HG02970 (cell line): ENCODE data around the gene U2AF1L4.
A peak's percentile ranks its signal among the peaks of the same experiment; 100 is the strongest.
"Not testable (repeated sequence)": the region's sequence is repeated elsewhere in the genome, so short reads cannot be mapped to it uniquely, and the experiment has no call there.

Experiments used
- ATAC-seq: cut with Tn5 transposase; IDR thresholded peaks from one replicate; pipeline ENCODE4 v1.9.1; 2021; ENCODE audit warnings: mild to moderate bottlenecking, moderate library complexity, moderate number of reproducible peaks; ENCODE audit not compliant: unreplicated experiment, low FRiP score

U2AF1L4 gene

DNA sequence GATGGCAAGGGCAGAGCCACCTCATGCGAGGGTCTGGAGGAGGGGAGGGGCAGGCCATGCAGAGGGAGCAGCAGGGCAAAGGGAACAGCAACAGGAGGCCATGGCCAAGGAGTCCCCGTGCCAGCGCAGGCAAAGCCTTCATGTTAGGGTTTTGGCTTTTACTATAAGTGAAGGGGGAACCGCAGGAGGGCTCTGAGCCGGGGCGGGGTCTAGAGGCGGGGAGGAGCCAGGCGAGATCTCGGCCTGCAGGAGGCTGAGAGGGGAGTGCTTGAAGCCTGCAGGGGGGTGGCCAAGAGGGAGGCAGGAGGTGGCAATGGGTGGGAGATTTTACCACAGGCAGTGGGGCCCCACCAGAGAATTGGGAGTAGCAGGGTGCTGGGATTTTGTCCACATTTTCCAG is 36.4 kb upstream of the U2AF1L4 start:
- ATAC-seq, result no peak

DNA sequence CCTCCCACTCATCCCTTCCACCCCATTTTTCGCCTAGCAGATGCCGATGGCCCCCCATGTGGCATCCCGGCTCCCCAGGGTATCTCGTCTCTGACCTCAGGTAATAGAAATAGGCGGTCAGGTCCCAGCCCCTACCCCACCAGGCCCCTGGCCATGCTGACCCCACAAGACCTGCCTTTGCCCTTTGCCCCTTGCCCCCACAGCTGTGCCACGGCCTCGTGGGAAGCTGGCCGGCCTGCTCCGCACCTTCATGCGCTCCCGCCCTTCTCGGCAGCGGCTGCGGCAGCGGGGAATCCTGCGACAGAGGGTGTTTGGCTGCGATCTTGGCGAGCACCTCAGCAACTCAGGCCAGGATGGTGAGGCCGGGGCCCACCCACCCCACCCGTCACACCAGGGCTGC is 35.5 kb upstream of the U2AF1L4 start:
- ATAC-seq, result no peak

DNA sequence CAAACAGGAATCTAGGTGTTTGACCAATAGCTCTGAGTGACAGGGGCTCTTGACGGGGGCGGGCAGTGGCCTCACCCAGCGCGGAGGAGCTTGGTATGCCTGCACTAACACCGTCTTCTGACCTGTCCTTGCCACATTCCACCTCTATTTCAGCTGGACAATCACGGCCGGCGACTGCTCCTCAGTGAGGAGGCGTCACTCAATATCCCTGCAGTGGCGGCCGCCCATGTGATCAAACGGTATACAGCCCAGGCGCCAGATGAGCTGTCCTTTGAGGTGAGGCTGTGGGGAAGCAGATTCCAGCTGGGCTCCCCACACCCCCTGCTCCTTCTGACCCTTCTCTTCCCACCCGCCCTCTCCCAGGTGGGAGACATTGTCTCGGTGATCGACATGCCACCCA is 34.8 kb upstream of the U2AF1L4 start:
- ATAC-seq, result no peak

DNA sequence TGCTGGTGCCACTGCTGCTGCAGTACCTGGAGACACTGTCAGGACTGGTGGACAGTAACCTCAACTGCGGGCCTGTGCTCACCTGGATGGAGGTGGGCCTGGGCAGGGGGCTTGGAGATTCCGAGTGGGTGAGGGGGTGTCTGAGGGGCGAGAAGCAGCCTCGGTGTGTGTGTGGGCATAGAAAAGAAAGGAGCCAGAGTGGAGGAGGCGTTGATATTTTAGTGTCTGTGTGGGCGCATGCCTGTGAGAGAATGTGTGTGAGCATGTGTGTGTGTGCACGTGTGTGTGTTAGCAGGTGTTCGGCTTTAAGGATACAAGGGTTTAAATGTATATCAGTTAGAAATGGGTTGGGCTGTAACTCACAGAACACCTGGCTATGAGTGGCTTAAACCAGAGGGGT is 33.8 kb upstream of the U2AF1L4 start:
- ATAC-seq, result no peak

DNA sequence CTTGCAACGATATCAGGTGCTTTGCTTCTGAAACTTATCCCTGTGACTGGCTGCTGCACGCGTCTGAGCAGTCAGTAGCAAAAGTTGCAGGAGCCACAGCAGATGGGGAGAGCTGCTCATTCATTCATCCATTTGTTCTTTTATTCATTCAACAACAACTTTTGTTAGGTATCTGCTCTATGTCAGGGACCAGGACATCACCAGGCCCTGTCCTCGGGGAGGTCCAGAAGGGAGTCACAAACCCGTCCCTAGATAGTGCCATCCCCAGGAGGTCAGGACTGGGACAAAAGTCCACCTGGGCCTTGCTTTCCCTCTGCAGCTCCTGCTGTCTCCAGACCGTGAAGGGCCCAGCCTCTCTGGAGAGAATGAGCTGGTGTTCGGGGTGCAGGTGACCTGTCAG is 32.7 kb upstream of the U2AF1L4 start:
- ATAC-seq, result no peak

DNA sequence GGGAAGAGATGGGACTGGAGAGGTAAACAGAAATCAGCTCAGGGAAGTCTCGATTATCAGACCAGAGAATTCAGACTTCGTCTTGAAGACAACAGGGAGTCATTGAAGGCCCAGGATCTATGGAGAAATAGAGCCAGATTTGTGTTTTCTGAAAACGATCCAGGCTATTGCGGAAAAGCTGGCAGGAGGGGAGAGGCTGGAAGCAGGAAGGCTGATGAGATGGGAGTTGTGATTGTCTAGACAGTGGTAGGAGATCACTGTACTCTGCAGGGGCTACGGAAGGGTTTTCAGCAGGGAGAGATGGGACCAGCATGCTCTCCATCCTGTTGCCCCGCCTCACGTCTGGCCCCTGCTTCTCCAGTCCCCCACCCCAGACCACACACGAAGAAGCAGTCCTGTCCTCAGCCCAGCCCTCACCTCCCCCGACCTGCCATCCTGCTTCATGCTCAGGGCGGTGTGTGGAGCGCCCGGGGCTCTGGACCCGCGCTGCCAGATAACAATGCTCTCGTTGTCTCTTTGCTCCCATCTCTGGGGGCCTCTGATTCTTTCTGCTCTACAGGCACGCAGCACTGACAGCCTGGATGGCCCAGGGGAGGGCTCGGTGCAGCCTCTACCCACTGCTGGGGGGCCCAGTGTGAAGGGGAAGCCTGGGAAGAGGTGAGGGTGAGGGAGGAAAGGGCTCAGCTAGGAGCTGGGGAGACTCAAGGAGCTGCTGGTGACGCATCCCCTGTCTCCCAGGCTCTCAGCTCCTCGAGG is 32.0 kb upstream of the U2AF1L4 start:
- ATAC-seq, result no peak

DNA sequence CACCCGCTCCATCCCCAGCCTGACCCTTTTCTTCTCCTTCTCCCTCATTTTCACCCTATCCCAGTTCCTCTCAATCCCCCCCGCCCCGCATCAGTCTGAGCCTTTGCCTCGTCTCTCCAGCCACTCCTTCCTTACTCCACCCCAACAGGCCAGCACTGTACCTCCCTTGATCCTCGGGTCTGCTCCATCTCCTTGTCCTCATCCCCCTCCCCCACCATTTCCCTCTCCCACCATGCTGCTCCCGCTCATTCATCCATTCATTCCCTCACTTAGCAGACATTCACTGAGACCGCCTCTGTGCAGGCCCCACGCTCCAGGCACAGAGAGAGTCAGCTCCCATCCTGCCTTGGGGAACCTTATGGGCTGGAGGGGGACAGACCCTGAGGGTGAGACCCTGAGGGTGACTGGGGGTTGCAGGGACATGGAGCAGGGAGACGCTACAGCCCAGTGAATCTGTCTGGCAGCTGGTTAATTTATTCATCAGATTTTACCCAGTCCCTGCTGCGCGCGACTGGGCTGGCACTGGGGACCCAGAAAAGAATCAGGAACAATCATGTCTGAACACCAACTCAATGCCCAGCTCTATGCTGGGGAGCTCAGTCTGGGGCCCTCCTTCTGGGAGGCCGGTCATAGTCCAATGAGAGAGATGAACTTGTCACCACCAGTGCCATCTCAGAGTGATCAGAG is 31.0 kb upstream of the U2AF1L4 start:
- no peak for ATAC-seq

DNA sequence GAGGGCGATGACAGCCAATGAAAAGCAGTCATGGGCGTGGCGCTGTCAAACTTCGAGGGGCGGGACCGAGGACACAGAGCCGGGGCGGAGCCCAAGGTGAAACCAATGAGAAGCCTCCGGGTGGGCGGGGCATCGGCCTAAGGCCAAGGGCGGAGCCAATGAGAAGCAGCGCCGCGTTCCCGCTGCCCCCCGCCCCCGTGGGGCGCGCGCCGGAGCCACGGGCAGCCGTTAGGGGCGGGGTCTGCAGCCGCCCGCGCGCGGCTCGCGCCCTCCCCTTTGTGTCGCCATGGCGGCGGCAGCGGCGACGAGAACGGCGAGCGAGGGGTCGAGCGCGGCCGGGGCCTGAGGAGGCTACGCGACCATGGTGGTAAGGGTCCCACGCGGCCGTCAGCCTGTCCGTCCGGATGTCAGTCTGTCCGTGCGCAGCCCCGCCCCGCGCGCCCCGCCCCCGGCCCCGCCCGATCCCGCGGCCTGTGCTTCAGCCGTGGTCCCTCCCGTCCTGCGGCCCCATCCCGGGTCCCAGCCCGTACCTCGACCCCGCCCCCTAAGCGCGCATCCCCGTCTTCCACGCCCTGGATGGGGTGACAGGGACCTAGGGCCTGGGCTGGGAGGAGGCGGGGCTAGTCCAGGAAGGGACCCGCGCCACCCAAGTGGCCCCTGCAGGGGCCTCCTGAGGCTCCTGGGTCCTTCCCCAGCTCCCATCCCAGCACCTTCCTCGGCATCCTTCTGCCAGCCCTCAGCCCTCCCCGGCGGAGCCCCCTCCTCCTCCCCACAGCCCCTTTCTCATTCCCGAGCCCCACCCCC is 30.3 kb upstream of the U2AF1L4 start, which contains the start of gene ARHGAP33:
Gene ARHGAP33 (plus strand): TSS at position 267 of the 804 bp plus-strand sequence. CDS start 95 bp downstream, at position 362.
- ATAC-seq, result peak; percentile 90

- no peak for ATAC-seq
These were observed 29.8 kb upstream of the U2AF1L4 start for GRCh38 chr19:35775046-35775297.

GRCh38 chr19:35774274-35775045 is 29.2 kb upstream of the U2AF1L4 start:
- no peak for ATAC-seq

DNA sequence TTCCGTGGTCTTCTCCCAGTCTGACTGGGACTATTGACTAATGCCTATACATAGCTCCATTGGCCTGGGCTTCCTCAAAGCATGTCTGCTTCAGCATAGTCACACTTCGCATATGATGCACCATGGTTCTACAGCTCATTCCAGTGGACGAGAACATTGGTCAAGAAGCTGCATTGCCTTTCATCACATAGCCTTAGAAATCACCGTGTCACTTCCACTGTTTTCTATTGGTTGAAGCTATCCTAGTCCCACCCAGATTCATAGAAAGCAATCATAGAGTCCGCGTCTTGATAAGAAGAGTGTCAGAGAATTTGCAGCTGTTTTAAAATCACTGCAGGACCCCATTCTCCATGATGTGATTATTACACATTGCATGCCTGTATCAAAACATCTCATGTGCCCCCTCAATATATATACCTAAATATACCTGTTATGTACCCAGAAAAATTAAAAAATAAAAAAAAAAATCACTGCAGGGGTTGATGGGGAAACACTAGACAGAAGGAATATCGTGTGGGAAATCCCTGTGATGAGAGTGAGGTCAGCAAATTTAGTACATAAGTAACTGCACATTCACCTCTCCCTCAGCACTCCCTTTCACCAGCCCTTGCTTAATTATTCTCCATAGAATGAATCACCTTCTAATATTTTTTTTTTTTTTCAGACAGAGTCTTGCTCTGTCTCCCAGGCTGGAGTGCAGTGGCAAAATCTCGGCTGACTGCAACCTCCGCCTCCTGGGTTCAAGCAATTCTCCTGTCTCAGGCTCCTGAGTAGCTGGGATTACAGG is 28.0 kb upstream of the U2AF1L4 start:
- no peak for ATAC-seq

GRCh38 chr19:35772362-35772761 is 27.1 kb upstream of the U2AF1L4 start:
- not testable (repeated sequence) for ATAC-seq

DNA sequence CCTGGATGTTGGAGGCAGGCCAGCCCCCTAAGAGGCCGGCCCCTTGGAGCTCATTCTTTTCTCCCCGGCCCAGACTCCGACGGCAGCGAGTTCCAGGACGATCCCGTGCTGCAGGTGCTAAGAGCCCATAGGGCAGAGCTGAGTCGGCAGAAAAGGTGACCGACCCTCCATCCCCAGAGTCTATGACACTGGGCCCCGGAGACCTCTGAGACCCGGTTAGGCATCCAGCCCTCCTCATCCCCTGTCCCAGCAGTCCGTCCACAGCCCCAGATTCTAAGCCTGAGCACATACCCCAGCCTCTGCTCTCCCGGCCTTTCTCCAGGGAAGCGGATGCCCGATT is 22.8 kb upstream of the U2AF1L4 start:
- ATAC-seq, result no peak

DNA sequence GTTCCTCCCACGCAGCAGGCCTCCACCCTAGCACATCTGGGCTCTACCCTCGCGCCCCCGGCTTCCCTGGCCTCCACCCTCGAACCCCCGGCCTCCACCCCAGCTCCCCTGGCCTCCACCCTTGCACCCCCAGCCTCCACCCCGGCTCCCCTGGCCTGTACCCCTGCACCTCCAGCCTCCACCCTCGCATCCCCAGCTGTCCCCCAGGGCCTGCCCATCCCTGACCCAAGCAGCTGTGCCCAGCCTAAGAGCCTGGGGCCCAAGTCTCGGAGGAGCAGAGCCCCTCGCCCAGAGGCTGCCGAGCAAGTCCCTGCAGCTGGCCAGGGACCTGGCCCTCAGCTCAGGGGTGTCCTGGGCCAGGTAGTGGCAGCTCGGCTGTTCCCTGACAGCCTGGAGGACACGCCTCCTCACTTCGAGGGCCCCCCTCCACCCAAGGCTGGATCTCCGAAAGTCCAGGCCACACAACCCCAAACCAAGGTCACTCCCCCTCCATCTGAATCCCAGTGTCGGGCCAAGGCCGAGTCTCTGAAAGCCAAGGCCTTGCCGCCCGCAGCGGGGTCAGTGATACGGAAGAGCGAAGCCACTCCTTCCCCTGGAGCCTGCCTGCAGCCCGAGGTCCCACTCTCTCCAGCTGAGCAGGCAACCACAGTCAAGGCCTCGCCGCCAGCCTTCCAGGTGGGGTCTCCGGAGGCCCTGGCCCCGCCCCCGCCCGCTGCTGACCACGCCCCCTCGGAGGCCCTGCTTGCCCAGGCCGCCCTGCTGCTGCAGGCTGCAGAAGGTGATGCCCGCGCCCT is 22.3 kb upstream of the U2AF1L4 start:
- ATAC-seq, result no peak

DNA sequence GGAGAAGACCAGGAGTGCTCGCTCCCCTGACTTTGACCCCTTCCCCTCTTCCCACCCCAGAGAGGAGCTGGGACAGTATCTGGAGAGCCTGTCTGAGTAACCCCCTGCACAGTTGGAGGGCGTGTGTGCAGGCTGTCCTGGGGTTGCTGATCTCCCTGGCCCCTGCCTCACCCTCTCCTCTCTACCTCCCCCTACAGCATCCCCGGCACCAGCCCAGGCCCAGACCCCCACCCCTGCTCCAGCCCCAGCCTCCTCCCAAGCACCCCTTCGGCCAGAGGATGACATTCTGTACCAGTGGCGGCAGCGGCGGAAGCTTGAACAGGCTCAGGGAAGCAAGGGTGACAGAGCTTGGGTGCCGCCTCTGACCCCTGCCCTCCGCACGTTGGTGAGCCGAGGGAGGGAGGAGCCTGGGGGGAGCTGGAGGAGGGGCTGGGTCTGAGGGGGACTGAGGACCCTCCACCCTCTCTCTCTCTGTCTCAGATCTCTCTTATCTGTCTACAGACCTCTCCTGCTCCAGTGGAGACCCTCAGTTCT is 21.4 kb upstream of the U2AF1L4 start:
- no peak for ATAC-seq

- no peak for ATAC-seq
These were observed 19.5 kb upstream of the U2AF1L4 start for GRCh38 chr19:35764432-35765315.

GRCh38 chr19:35760711-35761349 is 15.6 kb upstream of the U2AF1L4 start:
- ATAC-seq, result no peak

DNA sequence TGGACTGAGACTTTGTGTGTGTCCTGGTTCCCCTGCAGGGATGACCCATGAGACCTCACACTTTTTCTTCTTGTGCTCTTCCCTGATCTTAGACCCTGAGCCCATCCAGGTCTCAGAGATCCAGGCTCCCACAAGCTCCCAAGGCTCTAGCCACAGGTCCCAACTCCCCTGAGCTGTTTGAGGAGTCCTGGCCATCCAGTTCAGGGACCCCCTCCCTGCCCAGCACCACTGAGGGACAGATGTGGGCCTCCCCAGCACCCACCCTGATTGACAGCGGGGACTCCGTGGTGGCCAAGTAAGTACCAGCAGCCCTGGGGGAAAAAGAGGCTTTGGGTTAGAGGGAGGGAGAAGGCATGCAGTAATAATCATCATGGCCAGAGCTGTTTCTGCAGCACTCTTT is 14.5 kb upstream of the U2AF1L4 start:
- ATAC-seq, result no peak
